Measurements from ENCODE around the gene PCNX2. TPM values are rescaled to one million over a fixed set of nuclear protein-coding genes. Genes with fewer than 3 reads are reported as not detected.

Gene PCNX2
- total and polyA plus RNA-seq, 11 donors, result 0.27 to 5.3 (median 1.9) TPM

DNA sequence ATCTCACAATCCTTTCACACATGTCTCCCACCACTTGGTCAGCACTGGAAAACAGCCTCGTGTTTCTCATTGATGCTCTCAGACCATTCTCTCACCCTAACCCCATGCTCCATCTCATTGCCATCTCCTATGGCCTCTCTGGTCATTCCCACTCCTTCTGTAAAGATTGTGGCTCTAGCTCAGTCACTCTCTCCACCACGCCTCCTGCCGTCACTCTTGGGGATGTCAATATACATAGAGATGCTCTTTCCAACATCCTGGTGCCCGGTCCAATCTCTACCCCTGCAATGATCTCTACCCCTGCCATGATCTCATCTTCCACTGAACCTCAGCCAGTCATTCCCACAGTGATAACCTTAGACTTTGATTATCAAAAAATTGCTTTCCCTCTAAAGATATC, 255.0 kb downstream of the PCNX2 start:
- H3K36me3 ChIP-seq, result no peaks in the 10 kb centered on the region
- H3K4me3 ChIP-seq, result no peak overlapping the region
- intact Hi-C loops (cut with DNase I), result no loop called here
- no peak for TF ChIP-seq POLR2A (IDR thresholded peaks at IDR 0.05)
- TF ChIP-seq, protein P1, sequence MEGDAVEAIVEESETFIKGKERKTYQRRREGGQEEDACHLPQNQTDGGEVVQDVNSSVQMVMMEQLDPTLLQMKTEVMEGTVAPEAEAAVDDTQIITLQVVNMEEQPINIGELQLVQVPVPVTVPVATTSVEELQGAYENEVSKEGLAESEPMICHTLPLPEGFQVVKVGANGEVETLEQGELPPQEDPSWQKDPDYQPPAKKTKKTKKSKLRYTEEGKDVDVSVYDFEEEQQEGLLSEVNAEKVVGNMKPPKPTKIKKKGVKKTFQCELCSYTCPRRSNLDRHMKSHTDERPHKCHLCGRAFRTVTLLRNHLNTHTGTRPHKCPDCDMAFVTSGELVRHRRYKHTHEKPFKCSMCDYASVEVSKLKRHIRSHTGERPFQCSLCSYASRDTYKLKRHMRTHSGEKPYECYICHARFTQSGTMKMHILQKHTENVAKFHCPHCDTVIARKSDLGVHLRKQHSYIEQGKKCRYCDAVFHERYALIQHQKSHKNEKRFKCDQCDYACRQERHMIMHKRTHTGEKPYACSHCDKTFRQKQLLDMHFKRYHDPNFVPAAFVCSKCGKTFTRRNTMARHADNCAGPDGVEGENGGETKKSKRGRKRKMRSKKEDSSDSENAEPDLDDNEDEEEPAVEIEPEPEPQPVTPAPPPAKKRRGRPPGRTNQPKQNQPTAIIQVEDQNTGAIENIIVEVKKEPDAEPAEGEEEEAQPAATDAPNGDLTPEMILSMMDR (IDR thresholded peaks at IDR 0.05), result no peak
- DNase-seq (no peak), ATAC-seq (no peak)
- H3K27ac ChIP-seq, result no peak overlapping the region
- no peaks in the 10 kb centered on the region for H3K27me3 ChIP-seq
- no peaks in the 10 kb centered on the region for H3K4me1 ChIP-seq
- 90 to 95% (median 92%) methylated on average over 4 of the region's 4 CpGs for WGBS, 4 donors
- no peaks in the 10 kb centered on the region for H3K9me3 ChIP-seq

GRCh38 chr1:233038581-233038980, 256.9 kb downstream of the PCNX2 start:
- no peak overlapping the region for H3K27ac ChIP-seq
- H3K4me3 ChIP-seq, result no peak overlapping the region
- ATAC-seq (no peak), DNase-seq (no peak)
- no peaks in the 10 kb centered on the region for H3K27me3 ChIP-seq
- no peak for TF ChIP-seq POLR2A (IDR thresholded peaks at IDR 0.05)
- TF ChIP-seq, protein P1 (IDR thresholded peaks at IDR 0.05), result no peak
- H3K36me3 ChIP-seq, result no peaks in the 10 kb centered on the region
- no peaks in the 10 kb centered on the region for H3K4me1 ChIP-seq
- H3K9me3 ChIP-seq, result peaks cover 0 to 4% (median 0%) of the 10 kb centered on the region in 12 donors
- intact Hi-C loops (cut with DNase I), result no loop called here

DNA sequence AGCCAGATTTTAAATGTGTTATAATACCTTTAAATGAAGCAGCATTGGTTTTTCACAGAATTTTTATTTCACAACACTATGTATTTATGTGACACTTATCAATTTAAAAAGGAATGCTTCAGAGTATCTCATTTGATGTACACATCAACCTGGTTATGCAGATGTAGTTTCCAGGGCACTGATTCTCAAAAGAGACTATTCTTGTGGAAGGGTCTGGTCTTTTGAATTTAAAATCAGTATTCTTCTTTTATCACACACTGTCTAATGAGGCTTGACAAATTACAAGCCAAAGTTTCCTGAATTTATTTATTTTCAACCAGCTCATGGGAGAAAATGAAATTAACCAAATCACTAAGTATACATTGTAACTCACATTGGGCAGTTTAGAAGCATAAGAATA, 257.7 kb downstream of the PCNX2 start:
- peaks cover 0 to 4% (median 0%) of the 10 kb centered on the region in 12 donors for H3K9me3 ChIP-seq
- ATAC-seq (no peak), DNase-seq (no peak)
- H3K27me3 ChIP-seq, result no peaks in the 10 kb centered on the region
- H3K4me3 ChIP-seq, result no peak overlapping the region
- H3K27ac ChIP-seq, result no peak overlapping the region
- TF ChIP-seq, protein P1 (IDR thresholded peaks at IDR 0.05), result no peak
- no peak for TF ChIP-seq POLR2A (IDR thresholded peaks at IDR 0.05)
- no peaks in the 10 kb centered on the region for H3K36me3 ChIP-seq
- intact Hi-C loops (cut with DNase I), result no loop called here
- peaks cover 0 to 5% (median 0%) of the 10 kb centered on the region in 12 donors for H3K4me1 ChIP-seq

DNA sequence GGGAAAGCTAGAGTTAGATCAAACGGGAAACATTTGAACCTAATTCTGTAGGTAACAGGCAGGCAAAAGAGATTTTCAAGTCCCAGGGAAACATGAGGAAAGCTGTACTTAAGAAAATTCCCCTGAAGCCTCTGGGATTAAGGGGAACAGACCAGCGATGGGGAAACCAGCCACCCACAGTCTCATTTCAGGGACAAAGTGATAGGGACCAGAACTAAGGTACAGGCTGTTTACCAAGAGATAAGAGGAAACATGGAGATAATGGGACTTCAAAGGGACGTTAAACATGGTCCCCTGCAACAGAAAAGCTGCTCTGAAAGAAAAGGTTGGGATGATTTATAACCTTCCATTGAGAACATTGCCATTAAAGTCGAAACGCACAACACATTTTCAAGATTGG, 260.7 kb downstream of the PCNX2 start:
- Histone ChIP-seq H3K27me3 (no peaks in the 10 kb centered on the region), H3K36me3 (no peaks in the 10 kb centered on the region), H3K4me1 (peaks cover 0 to 6% (median 0%) of the 10 kb centered on the region in 12 donors), H3K9me3 (peaks cover 0 to 4% (median 0%) of the 10 kb centered on the region in 12 donors), H3K27ac (no peak overlapping the region), H3K4me3 (no peak overlapping the region)
- DNase-seq (no peak), ATAC-seq (no peak)
- TF ChIP-seq, protein P1 (IDR thresholded peaks at IDR 0.05), result no peak
- TF ChIP-seq POLR2A (IDR thresholded peaks at IDR 0.05), result no peak
- 72 to 81% (median 75%) methylated on average over 5 of the region's 5 CpGs for WGBS, 4 donors
- intact Hi-C loops (cut with DNase I), result no loop called here

All from heart left ventricle (tissue), 16 donors.